K562 (cell line): Measurements from ENCODE around the gene ZNF337. TPM values are rescaled to one million over a fixed set of nuclear protein-coding genes. Genes with fewer than 3 reads are reported as not detected.

Source experiments
- BCLAF1 ChIP-seq, 2 experiments: fragments of 450-650 bp in 1 of 2; IDR thresholded peaks; 2 replicates each; pipeline ENCODE4 v1.6.1; 2011 to 2017; ENCODE audit warnings: low read depth in 2 of 2, antibody characterized with exemption in 1 of 2, borderline replicate concordance in 1 of 2, low read length in 1 of 2, mild to moderate bottlenecking in 1 of 2, mixed read lengths in 1 of 2; ENCODE audit not compliant: control insufficient read depth in 1 of 2
- BRD9 ChIP-seq: fragments of 450-650 bp; IDR thresholded peaks from 2 replicates; pipeline ENCODE4 v1.6.1; 2018; ENCODE audit warnings: low read depth; ENCODE audit not compliant: partially characterized antibody
- CGGBP1 ChIP-seq: fragments of 250-450 bp; sonication (Bioruptor Pico); IDR thresholded peaks from 2 replicates; pipeline ENCODE4 v1.9.0; 2021; ENCODE audit warnings: mild to moderate bottlenecking
- E2F1 ChIP-seq: sonication (generic); formaldehyde crosslinking; IDR thresholded peaks from 2 replicates; pipeline ENCODE4 v1.8.1; 2023; ENCODE audit warnings: mild to moderate bottlenecking, missing genetic modification reagents, moderate library complexity
- HMBOX1 ChIP-seq: sonication (generic); IDR thresholded peaks from 2 replicates; pipeline ENCODE4 v1.6.1; 2016
- KDM5B ChIP-seq: fragments of 200-600 bp; sonication (generic); IDR thresholded peaks from 2 replicates; pipeline ENCODE4 v1.6.1; 2012; ENCODE audit warnings: low read depth, mild to moderate bottlenecking, moderate library complexity, low read length, control low read depth, inconsistent platforms; ENCODE audit not compliant: insufficient replicate concordance
- LCOR ChIP-seq: sonication (generic); formaldehyde crosslinking; IDR thresholded peaks from 2 replicates; pipeline ENCODE4 v1.8.0; 2022; ENCODE audit warnings: mild to moderate bottlenecking, missing genetic modification reagents
- TEAD1 ChIP-seq, 2 experiments: fragments of 450-650 bp in 1 of 2; sonication (generic) in 1 of 2; formaldehyde crosslinking; IDR thresholded peaks; 2 replicates each; pipeline versions ENCODE4 v1.4.0 to v1.8.0; 2020 to 2022; ENCODE audit warnings: mild to moderate bottlenecking in 2 of 2, missing genetic modification reagents in 1 of 2
- ZNF134 ChIP-seq: fragments of 250-450 bp; sonication (Bioruptor Pico); conservative IDR thresholded peaks from 2 replicates; pipeline ENCODE4 v1.4.0; 2020
- ZNF639 ChIP-seq, 2 experiments: fragments of 200-800 bp in 1 of 2; sonication (Bioruptor generic) in 1 of 2; sonication (generic) in 1 of 2; formaldehyde crosslinking in 1 of 2; IDR thresholded peaks in 1 of 2; conservative IDR thresholded peaks in 1 of 2; 2 replicates each; pipeline versions ENCODE4 v1.5.0 to v1.6.1; 2016 to 2020; ENCODE audit warnings: missing compliant biosample characterization in 1 of 2, missing genetic modification characterization in 1 of 2, missing genetic modification reagents in 1 of 2
- ZNF79 ChIP-seq: fragments of 250-450 bp; sonication (Bioruptor Pico); IDR thresholded peaks from 2 replicates; pipeline ENCODE4 v1.4.0; 2020; ENCODE audit warnings: low read depth, mild to moderate bottlenecking, moderate library complexity
- polyA plus RNA-seq, 8 experiments: library from polyadenylated mRNA; depleted of rRNA in 4 of 8; stranded (reverse) in 5 of 8; unstranded in 3 of 8; fragments of >200 nt; fragmentation: Nextera tagmentation in 2 of 8; fragmentation: Illumina TruSeq in 1 of 8; extraction: Ambion mirVana in 2 of 8; extraction: Trizol in 1 of 8; gene quantifications; 2 replicates each; pipeline versions ENCODE4 v1.2.1 to v1.2.3, GENCODE V29; 2011 to 2014; ENCODE audit warnings: inconsistent platforms in 1 of 8, missing spikeins in 1 of 8
- total RNA-seq, 7 experiments: library from RNA; depleted of rRNA in 6 of 7; stranded (reverse); fragments of >200 nt in 6 of 7; fragmentation: Illumina TruSeq in 2 of 7; extraction: Trizol in 2 of 7; gene quantifications; 2 replicates each; pipeline versions ENCODE4 v1.2.1 to v1.2.3, GENCODE V29; 2011 to 2021; ENCODE audit warnings: low replicate concordance in 1 of 7

The ZNF337 gene
- total and polyA plus RNA-seq, 9 of the 15 experiments (the other 6 are each of a cell fraction or from before 2014, with no cell fraction given) = 0.25 to 5.6 (median 3.5) TPM

- TF ChIP-seq HMBOX1 = no peak
- TF ChIP-seq CGGBP1 (CRISPR knock-in tag) = no peak
- no peak for TF ChIP-seq BRD9
- TF ChIP-seq ZNF639 (CRISPR knock-in tag; conservative IDR thresholded peaks at IDR 0.05 in 1 of 2, IDR thresholded peaks at IDR 0.05 in 1 of 2) = peak in 1 of 2 experiments; percentile 88; a peak in 2 of 4 replicates
- TF ChIP-seq BCLAF1 (IDR thresholded peaks at IDR 0.05; ENCODE audit: borderline replicate concordance in 1 of 2, control insufficient read depth in 1 of 2, low read depth in 2 of 2, low read length in 1 of 2) = no peak
- no peak for TF ChIP-seq ZNF79 (CRISPR knock-in tag)
- TF ChIP-seq LCOR = 0 out of 2 replicates have a peak, but pooled peaks have one; percentile 35
- no peak for TF ChIP-seq ZNF134 (CRISPR knock-in tag)
- no peak for TF ChIP-seq E2F1 (CRISPR knock-in tag)
- peak in 1 of 2 experiments; percentile 74; a peak in 1 of 4 replicates for TF ChIP-seq TEAD1 (CRISPR knock-in tag; IDR thresholded peaks at IDR 0.05)
- TF ChIP-seq KDM5B = peak; percentile 26
Measured at GRCh38 chr20:25696371-25697131, at the start of gene ZNF337 (continued).
